22Rv1 (cell line): ENCODE data around the gene GRIA1.

Source experiments
- H3K27ac ChIP-seq: fragments of 450-650 bp; 2 replicates; pipeline ENCODE4 v1.5.1; 2017
- ZFX ChIP-seq: fragments of 450-650 bp; IDR thresholded peaks from 2 replicates; pipeline ENCODE4 v1.6.1; 2017; ENCODE audit warnings: antibody characterized with exemption, borderline replicate concordance
- TF ChIP-seq, protein P1 (sequence below): fragments of 450-650 bp; IDR thresholded peaks from 2 replicates; pipeline ENCODE4 v1.5.1; 2017; ENCODE audit warnings: mild to moderate bottlenecking

GRIA1 gene

DNA sequence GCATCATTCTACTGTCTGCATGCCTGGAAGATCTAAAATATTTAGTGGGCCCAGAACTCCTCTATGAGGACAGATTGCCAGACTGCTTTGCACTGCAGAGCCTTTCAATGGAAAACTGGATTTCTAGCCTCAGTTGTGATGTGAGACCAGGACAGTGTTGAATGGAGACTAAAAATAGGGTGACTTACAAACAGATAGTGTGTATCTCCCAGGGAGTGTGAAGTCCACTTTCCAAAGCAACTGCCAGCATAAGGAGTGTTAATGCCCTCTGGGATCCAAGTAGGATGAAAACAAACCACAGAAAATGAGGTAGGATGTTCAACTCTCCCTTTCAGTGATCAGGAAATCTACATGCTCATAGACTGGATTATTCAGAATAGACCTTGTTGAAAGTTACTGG lies 119.5 kb downstream of the GRIA1 start:
- no peak overlapping the region for H3K27ac ChIP-seq

DNA sequence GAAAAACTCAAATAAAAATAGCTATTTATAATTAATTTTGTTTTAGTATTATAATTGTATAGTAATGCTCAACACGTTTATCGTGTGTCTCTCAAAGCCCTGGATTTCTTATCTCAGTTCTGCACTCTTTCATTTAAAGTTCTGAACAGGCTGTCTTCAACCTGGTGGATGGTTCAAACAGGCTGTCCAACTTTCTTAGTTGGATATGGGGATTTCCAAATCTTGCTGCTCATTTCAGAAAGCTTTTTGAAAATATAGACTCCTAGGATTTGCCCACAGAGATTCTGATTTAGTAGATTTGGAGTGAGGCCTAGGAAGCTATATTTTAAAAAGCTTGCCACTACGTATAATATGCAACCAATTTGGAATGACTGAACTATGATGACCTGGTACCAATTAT lies 120.3 kb downstream of the GRIA1 start:
- H3K27ac ChIP-seq, result no peak overlapping the region
- TF ChIP-seq, protein P1, sequence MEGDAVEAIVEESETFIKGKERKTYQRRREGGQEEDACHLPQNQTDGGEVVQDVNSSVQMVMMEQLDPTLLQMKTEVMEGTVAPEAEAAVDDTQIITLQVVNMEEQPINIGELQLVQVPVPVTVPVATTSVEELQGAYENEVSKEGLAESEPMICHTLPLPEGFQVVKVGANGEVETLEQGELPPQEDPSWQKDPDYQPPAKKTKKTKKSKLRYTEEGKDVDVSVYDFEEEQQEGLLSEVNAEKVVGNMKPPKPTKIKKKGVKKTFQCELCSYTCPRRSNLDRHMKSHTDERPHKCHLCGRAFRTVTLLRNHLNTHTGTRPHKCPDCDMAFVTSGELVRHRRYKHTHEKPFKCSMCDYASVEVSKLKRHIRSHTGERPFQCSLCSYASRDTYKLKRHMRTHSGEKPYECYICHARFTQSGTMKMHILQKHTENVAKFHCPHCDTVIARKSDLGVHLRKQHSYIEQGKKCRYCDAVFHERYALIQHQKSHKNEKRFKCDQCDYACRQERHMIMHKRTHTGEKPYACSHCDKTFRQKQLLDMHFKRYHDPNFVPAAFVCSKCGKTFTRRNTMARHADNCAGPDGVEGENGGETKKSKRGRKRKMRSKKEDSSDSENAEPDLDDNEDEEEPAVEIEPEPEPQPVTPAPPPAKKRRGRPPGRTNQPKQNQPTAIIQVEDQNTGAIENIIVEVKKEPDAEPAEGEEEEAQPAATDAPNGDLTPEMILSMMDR, result no peak
- TF ChIP-seq ZFX, result no peak

More for the DNA sequence above, 119.5 kb downstream of the GRIA1 start:
- TF ChIP-seq, protein P1, result no peak
- no peak for TF ChIP-seq ZFX

DNA sequence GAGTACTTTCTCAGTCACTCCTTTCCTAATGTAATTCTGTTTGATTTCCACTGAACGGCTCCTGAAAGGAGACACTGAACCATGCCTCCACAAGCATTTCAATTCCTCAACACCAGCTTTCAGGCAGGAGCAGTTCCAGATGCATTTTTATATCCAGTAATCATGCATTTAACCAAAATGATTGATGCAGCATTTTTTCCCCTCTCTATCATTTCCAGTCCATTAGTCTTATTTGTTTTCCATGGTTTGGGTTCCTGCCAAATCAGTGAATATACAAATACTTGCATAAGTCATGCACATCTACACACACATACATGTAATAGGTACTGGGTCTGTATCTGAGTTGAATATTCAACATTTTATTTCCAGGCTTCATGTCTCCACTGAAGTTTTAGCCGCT lies 122.7 kb downstream of the GRIA1 start:
- TF ChIP-seq ZFX, result no peak
- TF ChIP-seq, protein P1, result no peak
- H3K27ac ChIP-seq, result no peak overlapping the region

DNA sequence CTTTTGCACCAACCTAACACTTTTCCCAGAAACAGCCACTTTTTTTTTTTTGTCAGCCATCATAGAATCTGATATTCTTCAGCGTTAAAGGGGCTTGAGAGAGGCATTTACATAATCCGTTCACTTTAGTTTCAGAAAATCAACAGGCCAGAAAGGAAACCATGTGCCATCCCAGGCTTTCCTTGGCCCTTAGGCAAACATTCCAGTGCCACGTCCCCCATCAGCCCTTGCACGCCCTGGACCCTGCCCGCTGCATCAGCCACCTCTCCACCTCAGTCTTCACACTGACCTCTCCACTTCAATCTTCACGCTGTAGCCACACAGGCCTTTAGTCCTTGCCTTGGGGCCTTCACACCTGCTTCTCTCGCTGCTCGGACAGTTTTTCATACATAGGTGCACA lies 123.2 kb downstream of the GRIA1 start:
- no peak overlapping the region for H3K27ac ChIP-seq
- TF ChIP-seq, protein P1, result no peak

DNA sequence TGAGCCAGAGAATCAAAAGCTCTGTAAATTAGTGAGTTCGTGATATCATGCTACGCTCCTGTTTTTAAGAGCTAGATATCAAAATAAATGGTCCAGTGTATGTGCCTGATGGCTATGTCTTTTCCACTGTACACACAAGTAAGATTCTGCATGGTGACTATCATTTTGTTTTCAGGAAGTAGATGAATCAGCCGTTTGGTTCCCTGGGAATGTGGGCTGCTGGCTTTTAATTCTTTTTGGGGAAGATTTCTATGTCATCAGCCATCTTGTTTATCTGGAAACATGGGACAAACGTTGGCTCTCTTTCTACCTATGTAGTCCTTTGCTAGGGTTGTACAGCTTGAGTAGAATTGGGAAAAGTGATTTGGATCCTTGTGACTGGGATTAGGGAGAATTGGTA lies 126.7 kb downstream of the GRIA1 start:
- H3K27ac ChIP-seq, result no peak overlapping the region
- TF ChIP-seq ZFX, result no peak
- TF ChIP-seq, protein P1, result no peak

DNA sequence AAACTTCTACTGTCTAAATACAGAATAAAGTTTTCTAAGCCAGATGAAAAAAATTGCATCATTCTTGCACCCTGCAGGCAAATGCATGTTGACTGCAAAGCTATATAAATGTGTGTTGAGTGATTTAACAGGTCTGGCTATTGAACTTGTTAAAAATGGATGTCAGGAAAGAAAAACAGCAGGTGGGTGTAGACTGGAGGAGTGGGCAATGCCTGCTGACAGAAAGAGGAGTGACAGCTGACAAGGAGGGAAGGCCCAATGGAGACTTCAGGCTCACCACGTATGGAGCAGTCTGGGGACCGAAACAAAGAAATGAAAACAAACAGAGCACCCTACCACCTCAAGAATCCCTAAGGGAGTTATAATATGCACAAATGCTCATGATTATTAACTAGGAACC lies 127.8 kb downstream of the GRIA1 start:
- no peak for TF ChIP-seq ZFX
- TF ChIP-seq, protein P1, result no peak
- no peak overlapping the region for H3K27ac ChIP-seq

DNA sequence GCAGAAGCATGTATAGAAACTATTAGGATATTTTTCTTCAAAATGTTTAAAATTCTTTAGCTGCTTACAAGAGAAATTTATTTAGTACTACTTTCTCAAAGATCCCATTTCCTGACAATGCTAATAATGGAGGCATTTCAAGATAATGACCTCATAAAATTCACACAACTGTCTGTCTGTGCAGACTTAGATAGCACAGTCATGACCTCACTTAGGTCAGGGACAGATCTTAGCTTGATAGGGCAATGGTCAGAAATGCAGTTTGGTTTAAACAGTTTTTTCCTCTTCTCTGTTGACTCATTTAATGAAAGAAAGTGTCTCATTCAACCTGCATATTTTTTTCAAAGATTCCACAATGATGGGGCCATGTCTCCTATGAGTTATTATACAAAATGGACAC lies 128.4 kb downstream of the GRIA1 start:
- TF ChIP-seq, protein P1, result no peak
- H3K27ac ChIP-seq, result no peak overlapping the region
